T-helper 1 cell (primary cell): ENCODE data around the gene TRPC1.
A peak's percentile ranks its signal among the peaks of the same experiment; 100 is the strongest.

Experiments
- DNase-seq, 5 donors: peaks; one replicate each; pipeline ENCODE4 v3.0.0-alpha.2; 2012 to 2020

Gene TRPC1

DNA sequence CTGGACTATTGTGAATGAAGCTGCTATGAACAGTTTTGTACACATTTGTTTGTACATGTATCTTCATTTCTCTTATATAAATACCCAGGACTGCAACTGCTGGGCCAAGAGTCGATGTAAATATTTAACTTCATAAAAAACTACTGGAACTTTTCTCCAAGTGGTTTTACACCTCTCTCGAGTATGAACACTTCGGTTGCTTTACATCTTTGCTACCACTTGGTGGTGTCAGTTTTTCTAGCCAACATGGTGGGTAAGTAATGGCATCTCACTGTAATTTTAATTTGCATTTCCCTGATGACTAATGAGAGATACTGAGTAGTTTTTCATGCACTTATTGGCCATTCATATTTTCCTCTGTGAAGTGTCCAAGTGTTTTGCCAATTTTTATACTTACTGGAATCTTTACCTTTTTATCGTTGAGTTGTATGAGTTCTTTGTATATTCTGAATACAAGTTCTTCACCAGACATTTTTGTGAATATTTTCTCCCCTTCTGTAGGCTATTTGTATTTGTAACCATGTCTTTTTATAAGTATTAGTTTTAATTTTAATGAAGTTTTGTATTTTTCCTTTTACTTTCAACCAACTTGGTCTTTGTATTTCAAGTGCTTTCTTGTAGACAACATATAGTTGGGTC lies 120.6 kb downstream of the TRPC1 start:
- DNase-seq: peak in 1 of 5 donors; percentile 17

GRCh38 chr3:142846779-142847577 lies 123.1 kb downstream of the TRPC1 start:
- no peak for DNase-seq

GRCh38 chr3:142849148-142849547 lies 125.3 kb downstream of the TRPC1 start:
- DNase-seq: no peak

- peak in 1 of 5 donors; percentile 7 for DNase-seq
These were observed 126.7 kb downstream of the TRPC1 start for GRCh38 chr3:142850395-142851023.

- peak in 1 of 5 donors; percentile 50 for DNase-seq
These were observed 128.2 kb downstream of the TRPC1 start for GRCh38 chr3:142852009-142852408.

DNA sequence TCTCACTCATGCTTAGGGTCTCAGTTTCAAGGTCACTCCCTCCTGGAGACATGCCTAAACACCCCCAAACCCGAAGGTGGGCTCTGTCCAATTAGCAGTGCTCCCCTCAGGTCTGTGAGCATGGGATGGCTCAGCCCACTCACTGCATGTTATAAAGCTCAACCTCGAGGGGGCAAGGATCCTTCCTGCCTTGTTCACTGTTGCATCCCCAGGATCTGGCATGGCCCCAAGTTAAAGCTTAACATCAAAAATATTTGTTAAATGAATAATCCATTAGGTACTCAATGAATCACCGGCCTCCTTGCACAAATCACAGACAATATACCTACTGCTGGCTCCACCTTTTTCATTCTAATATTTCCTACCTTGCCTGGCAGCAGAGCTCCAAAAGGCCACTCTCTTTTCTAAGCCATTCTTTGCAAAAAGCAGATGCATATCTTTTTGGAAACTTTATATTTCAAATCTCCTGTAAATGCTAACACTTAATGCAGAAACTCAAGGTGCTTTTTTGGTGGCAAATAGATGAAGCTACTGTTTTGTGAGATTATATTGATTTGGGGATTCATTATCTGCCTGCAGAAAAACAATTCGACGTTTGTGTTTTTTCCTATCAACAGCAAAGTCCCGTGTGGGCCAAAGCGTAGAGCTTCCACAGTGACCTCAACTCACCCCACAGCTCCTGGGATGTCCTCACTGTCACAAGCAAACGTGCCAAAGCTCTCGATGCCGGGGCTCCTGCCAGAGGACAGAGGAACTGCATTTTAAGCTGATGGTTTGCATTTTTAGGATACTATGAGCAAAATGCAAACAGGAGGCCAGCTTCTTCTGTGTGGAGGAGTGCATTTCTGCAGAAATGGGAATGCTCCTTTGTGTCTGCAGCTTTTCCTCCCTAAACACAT lies 129.7 kb downstream of the TRPC1 start:
- DNase-seq: no peak

DNA sequence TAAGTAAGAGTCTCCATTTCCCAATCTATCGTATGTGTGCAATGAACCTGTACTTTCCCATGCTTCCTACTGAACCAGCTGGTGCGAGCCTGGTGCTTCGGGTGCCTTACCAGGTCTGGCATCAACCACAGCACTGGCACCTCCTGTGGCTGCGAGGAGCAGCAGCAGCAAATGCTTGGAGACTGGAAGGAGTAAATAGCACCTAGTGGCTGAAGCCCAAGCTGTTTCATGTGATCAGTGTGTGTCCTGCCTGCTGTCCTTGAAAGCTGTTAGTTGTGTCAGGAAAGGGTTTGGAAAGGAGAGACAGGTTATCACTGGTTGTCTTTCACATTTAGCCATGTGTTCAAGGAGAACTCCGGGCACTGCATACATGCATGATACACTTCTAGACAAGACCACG lies 133.2 kb downstream of the TRPC1 start:
- DNase-seq: no peak
